ENCODE data around the gene TSR1.

The TSR1 gene

DNA sequence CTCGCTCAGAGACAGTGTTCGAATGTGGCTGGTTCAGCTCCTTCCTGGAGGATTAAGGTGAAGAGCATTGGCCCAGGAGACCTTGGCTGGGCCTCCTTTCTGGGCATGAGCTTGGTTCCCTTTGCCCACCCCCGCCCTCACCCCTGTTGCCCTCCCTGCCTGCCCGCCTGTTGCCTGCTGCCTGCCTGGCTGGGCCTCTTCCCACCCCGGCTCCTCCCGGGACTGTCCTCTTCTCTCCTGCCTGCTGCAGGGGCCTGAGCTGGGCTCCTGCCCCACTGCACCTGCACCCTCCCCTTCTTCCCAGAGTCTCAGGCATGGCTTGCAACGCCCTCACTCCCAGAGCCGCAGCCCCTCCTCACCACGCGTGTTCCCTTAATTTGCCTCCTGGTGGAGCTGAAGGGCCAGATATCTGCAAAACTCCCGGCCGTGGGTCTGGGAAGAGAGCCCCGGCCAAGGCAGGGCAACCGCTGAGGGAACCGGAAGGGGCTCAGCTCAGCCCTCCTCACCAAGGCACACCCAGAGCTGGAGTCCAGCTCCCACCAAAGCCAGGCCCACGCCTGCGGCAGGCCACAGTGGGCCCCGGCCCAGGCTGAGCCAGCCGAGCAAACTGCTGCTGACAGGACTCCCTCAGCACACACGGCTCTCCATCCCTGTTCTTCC is 33.4 kb upstream of the TSR1 start:
- FAIRE-seq (no peak), DNase-seq (ENCODE audit: extremely low spot score, insufficient read length, low read depth) (no peak)

DNA sequence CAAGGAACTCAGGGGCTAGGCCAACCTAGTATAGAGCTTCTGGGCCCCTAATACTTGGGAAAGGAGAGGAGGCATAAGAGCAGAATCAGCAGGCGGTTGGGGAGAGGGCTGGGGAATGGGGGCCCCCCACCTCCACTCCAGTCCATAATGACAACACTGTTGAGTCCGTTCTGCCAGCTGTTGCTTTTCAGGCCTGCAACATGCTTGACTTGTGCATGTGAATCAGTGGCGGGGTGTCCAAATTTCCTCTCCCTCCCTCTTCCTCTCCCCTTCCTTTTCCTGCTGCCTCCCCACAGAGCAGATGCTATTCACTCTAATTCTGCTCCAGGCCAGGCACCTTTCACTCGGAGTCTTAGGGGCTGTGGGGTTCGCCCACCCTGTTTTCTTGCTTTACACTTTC is 32.8 kb upstream of the TSR1 start:
- no peak for DNase-seq (ENCODE audit: extremely low spot score, insufficient read length, low read depth)
- no peak for FAIRE-seq

DNA sequence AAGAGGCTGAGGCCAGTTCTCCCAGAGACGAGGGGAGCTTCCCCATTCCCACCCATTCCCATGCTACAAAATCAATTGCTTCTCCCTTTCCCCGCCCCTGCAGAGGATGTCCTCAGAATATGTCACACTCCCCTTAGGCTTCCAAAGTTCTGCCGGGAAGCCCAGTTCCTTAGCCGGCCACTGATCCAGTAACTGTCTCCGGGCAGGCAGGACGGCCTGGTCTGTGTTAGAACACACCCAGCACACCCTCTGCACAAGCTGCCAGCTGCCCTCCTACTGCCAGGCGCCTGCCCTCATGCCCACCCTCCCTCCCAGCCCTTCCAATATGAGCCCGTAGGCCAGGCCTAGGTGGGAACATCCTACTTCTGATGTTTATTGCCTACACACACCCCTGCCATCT is 32.1 kb upstream of the TSR1 start:
- DNase-seq (ENCODE audit: extremely low spot score, insufficient read length, low read depth): no peak
- FAIRE-seq: no peak

DNA sequence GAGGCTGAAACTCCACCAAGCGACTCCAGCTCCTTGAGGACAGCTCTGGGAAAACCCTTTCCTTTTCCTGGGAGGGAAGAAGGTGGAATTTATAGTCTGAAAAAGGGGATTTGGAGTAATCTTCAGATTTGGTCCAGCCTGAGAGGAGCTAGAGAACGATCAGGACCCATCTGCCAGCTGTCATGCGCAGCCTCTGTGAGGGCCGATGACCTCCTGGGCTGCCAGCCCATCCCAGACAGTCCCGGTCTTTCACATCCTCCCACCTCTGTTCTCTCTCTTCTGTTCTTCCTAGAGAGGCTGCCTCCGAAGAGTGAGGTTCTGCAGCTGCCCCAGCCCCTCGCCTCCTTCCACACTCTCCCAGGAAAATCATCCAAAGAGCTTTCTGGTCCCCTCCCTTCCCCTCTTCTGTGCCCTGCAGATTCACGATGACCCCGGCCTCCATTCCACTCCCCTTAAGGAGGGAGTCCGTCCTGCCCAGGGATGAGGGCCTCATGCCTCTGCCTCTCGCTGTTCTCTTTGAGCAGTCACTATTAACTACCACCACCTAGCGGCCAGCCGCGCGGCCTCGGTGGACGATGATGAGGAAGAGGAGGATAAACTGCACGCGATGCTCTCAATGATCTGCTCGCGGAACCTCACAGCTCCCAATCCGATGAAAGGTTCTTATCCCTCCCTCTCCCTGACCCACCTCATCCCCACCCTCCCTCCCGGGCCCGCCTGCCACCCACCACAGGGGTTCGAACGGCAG is 30.7 kb upstream of the TSR1 start:
- DNase-seq (ENCODE audit: extremely low spot score, insufficient read length, low read depth) (no peak), FAIRE-seq (no peak)

DNA sequence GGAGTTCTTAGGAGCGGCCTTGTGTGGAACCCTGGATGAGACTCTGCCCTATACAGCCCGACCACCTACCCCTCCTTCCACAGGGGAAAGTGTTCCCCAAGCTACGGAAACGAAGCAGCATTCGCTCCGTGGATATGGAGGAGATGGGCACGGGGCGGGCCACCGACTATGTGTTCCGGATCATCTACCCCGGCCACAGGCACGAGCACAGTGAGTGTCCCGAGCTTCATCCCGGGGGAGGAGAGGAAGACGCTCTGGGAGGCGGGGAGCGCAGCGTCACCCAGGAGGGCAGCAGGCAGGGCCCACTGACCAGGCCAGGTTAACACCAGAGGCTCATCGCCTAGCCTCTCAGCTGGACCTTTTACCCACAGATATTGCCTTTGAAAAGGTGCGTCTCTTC is 28.9 kb upstream of the TSR1 start:
- no peak for DNase-seq (ENCODE audit: extremely low spot score, insufficient read length, low read depth)

DNA sequence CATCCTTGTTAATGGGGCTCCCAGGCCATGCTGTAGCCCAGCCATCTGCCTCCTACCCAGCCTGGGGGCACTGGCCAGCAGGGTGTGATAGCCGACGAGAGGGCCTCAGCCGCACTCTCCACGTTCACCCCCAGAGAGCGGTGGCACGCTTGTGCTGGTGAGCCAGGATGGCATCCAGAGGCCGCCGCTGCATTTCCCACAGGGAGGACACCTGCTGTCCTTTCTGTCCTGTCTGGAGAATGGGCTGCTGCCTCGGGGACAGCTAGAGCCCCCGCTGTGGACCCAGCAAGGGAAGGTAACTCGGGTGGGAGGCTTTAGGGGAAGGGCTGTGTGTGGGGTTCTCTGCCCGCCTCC is 28.5 kb upstream of the TSR1 start:
- DNase-seq (ENCODE audit: extremely low spot score, insufficient read length, low read depth) (no peak), FAIRE-seq (no peak)

More for the DNA sequence above, 28.9 kb upstream of the TSR1 start:
- FAIRE-seq: no peak

DNA sequence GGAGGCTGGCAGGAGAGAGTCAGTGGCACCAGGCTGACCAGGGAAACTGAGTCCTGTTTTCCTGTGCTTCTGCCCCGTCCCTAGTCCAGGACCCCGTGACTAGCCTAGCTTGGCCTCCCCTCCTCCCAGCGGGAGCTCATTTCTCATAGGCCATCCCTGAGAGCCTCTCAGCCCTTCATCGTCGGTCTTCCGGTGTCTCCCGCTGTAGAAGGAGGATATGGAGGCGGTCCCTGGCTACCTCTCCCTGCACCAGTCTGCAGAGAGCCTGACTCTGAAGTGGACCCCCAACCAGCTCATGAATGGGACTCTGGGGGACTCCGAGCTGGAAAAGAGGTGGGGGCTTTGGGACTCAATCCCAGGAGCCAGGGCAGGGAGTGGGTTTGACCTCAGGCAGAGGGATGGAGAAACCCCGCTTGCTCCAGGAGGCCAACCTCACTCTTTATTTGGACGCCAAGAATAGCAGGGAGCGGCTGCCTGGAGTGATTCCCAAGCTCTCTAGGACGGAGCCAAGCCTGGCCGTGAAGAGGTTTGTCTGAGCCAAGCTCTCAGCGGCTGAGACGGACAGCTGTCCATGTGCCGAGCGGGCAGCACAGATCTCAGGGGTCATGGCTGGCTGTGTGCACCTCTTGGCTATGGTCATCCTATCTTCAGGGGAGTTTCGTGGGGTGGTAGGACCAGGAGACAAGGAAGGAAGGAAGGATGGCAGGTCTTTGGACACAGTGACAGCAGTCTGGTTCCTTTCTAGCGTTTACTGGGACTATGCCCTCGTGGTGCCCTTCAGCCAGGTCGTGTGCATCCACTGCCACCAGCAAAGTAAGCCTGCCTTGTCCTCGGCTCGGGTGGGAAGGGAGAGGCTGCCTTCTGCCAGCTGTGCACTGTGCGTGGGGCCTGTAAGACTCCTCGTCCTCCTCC is 27.9 kb upstream of the TSR1 start:
- DNase-seq (ENCODE audit: extremely low spot score, insufficient read length, low read depth) (no peak), FAIRE-seq (no peak)

DNA sequence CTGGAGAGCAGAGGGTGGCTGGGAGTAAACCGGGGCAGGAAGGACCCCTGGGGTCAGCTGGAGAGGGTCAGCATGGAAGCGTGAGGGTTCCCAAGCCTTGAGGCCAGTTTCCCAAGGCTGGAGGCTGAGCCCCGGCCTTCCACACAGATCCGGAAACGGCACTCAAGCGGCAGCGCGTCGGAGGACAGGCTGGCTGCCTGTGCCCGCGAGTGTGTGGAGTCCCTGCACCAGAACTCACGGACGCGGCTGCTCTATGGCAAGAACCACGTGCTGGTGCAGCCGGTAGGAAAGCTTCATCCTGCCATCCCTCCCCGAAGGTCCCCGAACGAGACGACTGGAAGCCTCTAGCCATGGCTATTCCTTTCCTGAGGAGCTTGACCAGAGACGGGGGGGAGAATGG is 27.1 kb upstream of the TSR1 start:
- no peak for FAIRE-seq
- no peak for DNase-seq (ENCODE audit: extremely low spot score, insufficient read length, low read depth)

DNA sequence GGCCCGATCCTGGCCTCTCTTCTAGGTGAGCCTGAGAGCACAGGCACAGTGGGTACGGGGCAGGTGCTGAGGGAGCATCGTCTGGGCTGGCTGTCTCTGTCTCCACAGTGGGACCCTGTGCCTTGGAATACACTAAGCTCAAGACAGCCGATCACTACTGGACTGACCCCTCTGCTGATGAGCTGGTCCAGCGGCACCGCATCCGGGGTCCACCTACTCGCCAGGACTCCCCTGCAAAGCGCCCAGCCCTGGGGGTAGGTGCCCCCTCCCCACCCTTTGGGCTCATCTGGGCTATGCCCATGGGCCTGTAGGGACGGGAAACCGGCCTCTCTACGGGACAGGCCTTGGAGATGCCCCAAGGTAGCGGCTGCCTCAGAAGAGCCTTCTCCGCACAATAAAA is 26.6 kb upstream of the TSR1 start:
- no peak for DNase-seq (ENCODE audit: extremely low spot score, insufficient read length, low read depth)
- no peak for FAIRE-seq

DNA sequence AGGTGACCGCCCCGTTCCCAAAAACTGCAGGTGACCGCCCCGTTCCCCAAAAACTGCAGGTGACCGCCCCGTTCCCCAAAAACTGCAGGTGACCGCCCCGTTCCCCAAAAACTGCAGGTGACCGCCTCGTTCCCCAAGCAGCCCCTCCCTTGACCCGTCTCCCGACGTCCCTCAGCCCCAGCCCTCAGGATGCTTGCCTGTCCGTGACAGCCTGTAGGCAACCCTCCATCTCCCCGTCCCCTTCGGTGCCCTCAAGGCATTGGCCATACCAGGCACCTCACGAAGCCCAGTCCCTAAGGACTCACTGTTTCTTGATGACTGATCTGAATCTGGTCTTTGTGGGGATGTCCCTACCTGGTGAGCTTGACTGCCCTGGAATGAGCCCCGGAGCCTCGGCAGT is 26.2 kb upstream of the TSR1 start:
- no peak for DNase-seq (ENCODE audit: extremely low spot score, insufficient read length, low read depth)

DNA sequence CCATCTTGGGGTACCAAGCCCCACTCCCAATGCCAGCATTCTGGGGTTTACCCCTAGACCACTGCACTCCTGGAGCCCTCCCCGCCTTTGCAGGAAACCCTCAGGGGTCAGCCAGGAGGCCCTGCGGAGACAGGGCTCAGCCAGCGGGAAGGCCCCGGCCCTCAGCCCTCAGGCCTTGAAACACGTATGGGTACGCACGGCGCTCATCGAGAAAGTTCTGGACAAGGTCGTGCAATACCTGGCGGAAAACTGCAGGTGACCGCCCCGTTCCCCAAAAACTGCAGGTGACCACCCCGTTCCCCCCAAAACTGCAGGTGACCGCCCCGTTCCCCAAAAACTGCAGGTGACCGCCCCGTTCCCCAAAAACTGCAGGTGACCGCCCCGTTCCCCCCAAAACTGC is 25.8 kb upstream of the TSR1 start:
- FAIRE-seq: no peak
- DNase-seq (ENCODE audit: extremely low spot score, insufficient read length, low read depth): no peak

More for the DNA sequence above, 26.2 kb upstream of the TSR1 start:
- FAIRE-seq: no peak

DNA sequence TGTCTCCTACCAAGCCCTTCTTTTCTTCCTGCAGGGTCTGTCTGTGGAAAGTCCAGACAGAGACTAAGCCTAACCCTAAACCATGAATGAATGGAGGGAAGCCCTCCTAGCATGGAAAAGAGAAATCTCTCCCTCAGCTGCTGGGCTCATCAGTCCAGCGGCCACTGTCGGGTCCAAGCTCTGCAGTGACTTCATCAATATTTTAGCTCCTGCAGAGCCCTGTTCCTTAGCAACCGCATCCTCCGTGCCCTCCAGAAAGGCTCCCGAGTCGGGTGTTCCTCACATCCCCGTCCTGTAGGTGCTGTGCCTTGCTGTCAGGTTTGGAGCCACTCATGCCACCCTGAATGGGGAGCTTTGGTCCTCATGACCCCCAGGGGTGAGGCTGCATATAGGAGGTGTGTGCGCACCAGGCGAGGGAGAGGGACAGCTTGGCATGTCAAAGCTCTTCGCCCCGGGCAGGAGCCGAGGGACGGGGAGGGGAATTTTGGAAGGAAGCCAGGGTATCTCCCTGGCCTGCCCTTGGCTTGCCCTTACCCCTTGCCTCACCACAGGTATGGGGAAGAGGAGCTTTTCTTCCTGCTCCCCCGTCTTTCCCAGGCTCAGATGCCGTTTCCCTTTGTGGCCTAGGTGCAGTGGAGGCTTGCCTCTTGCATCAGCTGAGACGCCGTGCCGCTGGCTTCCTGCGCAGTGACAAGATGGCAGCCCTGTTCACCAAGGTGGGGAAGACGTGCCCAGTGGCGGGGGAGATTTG is 24.9 kb upstream of the TSR1 start:
- no peak for FAIRE-seq

DNA sequence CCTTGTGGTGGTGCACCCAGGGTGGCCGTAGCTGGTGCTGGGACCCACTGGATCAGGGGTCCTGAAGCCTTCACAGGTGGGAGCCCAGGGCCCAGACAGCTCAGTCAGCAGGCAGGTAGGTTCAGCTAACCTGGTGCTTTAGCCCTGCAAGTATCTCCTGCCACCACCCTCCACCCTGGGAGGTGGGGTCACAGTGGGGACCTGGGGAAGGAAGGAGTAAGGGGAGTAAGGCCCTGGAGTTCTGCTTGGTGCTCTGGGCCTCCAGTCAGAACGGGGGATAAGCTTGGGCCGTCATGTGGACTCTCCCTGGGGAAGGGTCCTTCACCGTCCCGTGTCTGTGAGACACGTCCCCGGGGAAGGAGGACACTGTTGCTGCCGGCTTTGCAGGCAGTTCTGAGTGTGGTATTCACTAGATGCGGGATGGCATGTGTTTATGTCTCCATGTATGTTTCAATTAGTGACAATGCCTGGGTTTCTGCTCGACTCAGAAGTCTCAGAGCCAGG is 21.7 kb upstream of the TSR1 start:
- DNase-seq (ENCODE audit: extremely low spot score, insufficient read length, low read depth) (no peak), FAIRE-seq (no peak)

More for the DNA sequence above, 24.9 kb upstream of the TSR1 start:
- no peak for DNase-seq (ENCODE audit: extremely low spot score, insufficient read length, low read depth)

DNA sequence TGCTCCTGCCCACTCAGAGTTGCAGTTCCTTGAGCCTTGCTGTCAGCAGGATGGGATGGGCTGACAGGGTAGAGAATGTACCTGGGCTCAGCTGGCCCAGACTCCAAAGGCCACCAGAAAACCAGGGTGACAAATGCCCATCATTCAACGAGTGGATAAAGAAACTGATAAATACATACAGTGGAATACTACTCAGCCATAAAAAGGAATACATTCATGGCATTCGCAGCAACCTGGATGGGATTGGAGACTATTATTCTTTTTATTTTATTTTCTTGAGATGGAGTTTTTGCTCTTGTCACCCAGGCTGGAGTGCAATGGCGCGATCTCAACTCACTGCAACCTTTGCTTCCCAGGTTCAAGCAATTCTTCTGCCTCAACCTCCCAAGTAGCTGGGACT is 21.0 kb upstream of the TSR1 start:
- DNase-seq (ENCODE audit: extremely low spot score, insufficient read length, low read depth): no peak
- FAIRE-seq: no peak

DNA sequence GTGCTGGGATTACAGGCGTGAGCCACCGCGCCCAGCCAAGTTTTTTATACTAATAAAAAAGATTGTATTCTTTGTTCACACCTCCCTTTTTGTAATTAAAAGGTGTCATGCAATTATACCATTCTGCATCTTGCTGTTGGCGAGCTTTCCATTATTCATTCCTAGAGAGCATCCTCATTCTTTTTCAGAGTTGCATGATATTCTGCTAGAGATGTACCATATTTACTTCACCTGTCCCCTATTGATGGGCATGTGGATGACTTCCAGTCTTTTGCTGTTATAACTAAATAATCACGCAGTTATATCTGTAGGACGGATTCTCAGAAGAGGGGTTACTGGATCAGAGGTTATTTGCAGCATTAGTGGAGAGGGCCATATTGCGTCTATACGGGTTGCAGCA is 18.1 kb upstream of the TSR1 start:
- no peak for FAIRE-seq

DNA sequence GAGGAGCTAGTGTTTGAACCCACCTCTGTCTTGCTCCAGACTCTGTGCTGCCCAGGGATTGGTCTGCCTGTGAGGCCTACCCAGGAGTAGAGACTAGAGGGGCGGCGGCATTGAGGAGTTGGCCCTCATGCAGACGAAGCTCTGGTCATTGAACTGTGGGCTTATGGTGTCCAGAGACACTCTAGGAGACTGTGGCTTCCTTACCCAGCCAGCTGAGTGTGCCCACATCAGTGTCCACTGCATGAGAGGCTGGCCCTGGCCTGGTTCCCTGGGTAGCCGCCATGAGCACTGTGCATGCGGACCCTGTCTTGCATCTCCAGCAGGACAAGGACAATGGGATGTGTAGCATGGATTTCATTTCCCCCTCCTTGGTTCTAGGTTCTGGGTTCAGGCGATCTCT is 15.0 kb upstream of the TSR1 start:
- DNase-seq (ENCODE audit: extremely low spot score, insufficient read length, low read depth): no peak
- FAIRE-seq: no peak

More for the DNA sequence above, 18.1 kb upstream of the TSR1 start:
- DNase-seq (ENCODE audit: extremely low spot score, insufficient read length, low read depth): no peak

DNA sequence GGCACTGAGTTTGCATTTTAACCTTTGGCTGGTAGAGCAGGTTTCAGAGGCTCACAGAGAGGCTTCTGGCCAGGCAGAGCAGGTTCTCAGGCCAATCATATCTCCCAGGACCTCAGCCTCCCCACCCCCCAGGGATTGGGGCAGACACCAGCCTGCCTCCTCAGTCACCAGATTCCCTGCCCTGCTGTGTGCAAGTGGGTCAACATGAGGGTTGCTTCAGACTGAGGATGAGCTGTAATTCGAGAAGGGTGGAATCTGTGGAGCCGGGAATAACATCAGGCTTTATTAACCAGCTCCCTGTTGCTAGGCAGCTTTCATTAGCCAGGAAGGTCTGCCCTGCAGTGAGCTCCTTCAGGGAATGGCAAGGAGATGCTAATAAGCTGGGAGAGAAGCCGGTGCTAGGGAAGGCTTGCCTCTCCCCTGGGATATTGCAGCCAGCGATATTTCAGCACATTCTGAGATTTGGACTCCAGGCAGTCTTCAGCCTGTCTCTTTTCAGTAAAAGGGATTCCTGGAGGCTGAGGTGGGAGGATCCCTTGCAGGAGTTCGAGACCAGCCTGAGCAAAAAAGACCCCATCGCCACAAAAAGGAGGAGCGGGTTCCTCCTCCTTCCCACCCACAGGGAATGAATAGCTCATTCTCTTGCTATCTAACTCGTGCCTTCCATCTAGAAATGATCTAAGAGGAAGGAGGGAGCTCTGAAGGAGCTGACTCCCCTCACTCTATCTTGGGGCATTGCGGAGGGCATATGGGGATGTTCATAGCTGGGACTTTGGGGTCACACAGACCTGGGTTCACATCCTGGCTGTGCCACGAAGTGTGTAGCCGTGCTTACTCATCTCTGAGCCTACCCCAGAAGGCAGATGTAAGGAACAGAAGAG is 11.8 kb upstream of the TSR1 start:
- no peak for DNase-seq (ENCODE audit: extremely low spot score, insufficient read length, low read depth)
- no peak for FAIRE-seq

DNA sequence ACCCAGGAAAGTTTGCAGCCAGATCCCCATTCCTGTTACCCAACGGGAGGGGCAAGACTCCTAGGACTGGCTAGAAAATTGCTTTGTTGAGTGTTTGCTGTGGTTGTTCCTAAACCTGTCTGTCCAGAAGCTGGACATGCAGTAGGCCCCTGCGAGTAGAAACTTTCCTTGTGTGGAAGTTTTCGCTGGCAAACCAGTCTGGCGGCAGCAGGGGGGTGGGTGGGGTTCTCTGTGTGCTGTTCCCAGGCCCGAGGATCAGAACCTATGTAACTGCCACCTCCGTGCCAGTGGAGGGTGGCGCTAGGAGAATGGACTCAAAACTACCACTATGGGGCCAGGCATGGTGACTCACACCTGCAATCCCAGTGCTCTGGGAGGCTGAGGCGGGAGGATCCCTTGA is 10.2 kb upstream of the TSR1 start:
- FAIRE-seq: no peak

DNA sequence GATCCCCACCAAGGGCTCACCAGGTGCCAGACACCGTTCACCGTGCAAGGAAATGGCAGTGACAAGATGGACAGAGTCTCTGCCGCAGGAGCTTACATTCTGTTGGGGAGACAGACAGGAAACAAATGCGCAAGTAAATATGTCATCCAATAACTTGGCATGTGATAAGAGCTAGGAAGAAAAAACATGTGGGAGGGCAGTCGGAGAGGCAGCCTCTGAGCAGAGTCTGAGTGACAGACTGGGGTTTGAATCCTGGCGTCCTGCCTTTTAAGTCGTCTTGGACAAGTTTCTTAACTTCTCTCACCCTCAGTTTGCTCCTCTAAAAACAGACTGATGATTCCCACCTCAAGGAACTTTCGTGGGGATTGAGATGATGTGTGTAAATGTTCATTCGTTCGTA is 8.3 kb upstream of the TSR1 start:
- no peak for DNase-seq (ENCODE audit: extremely low spot score, insufficient read length, low read depth)
- FAIRE-seq: no peak

More for the DNA sequence above, 10.2 kb upstream of the TSR1 start:
- DNase-seq (ENCODE audit: extremely low spot score, insufficient read length, low read depth): no peak
